HEK293 (cell line): ENCODE data around the gene CELF1.

Experiments
- CTCF ChIA-PET: fragments of 350-600 bp; formaldehyde crosslinking; extraction: SDS; loops from one replicate; lab custom pipeline; 2021; ENCODE audit warnings: antibody characterized with exemption; lab: Yijun Ruan, JAX
- POLR2A ChIA-PET: fragments of 300-600 bp; formaldehyde crosslinking; extraction: SDS; loops from one replicate; lab custom pipeline; 2020; ENCODE audit warnings: antibody characterized with exemption, inconsistent platforms; lab: Yijun Ruan, JAX
- H3K27ac ChIP-seq: fragments of 200-500 bp; sonication (Bioruptor generic); 2 replicates; pipeline ENCODE4 v1.5.1; 2014; ENCODE audit warnings: low read depth, low read length, control low read depth, inconsistent platforms; ENCODE audit errors: extremely low read depth
- H3K36me3 ChIP-seq, 2 experiments: fragments of 200-500 bp in 1 of 2; sonication (Bioruptor generic) in 1 of 2; 1 replicate in 1 of 2; 2 replicates in 1 of 2; pipeline ENCODE4 v1.5.1; 2014 to 2017; ENCODE audit warnings: inconsistent platforms in 2 of 2, low read length in 2 of 2; ENCODE audit not compliant: control insufficient read depth in 2 of 2, insufficient read depth in 1 of 2
- H3K4me1 ChIP-seq: fragments of 200-500 bp; sonication (Bioruptor generic); 2 replicates; pipeline ENCODE4 v1.5.1; 2014; ENCODE audit warnings: mild to moderate bottlenecking, low read length, inconsistent platforms; ENCODE audit not compliant: control insufficient read depth, insufficient read depth
- H3K4me3 ChIP-seq: 2 replicates; pipeline ENCODE4 v1.5.1; 2011; ENCODE audit warnings: low read depth, mild to moderate bottlenecking, control low read depth, low read length, moderate library complexity
- H3K9me3 ChIP-seq: fragments of 200-500 bp; sonication (Bioruptor generic); 2 replicates; pipeline ENCODE4 v1.5.1; 2014; ENCODE audit warnings: low read depth, low read length, inconsistent platforms; ENCODE audit not compliant: control insufficient read depth, insufficient read depth
- IKZF3 ChIP-seq: fragments of 450-650 bp; IDR thresholded peaks from 2 replicates; pipeline ENCODE4 v1.5.0; 2018; ENCODE audit warnings: missing biosample characterization, mild to moderate bottlenecking, missing genetic modification characterization, moderate library complexity
- SCRT1 ChIP-seq: fragments of 450-650 bp; formaldehyde crosslinking; IDR thresholded peaks from 2 replicates; pipeline ENCODE4 v1.5.1; 2016; ENCODE audit warnings: missing biosample characterization, missing genetic modification characterization, borderline replicate concordance
- TSHZ1 ChIP-seq: fragments of 450-650 bp; formaldehyde crosslinking; IDR thresholded peaks from 2 replicates; pipeline ENCODE4 v1.5.1; 2016; ENCODE audit warnings: missing biosample characterization, missing genetic modification characterization, borderline replicate concordance
- ZNF121 ChIP-seq: fragments of 450-650 bp; formaldehyde crosslinking; IDR thresholded peaks from 2 replicates; pipeline ENCODE4 v1.5.1; 2016; ENCODE audit warnings: missing biosample characterization, missing genetic modification characterization
- ZNF16 ChIP-seq: fragments of 450-650 bp; formaldehyde crosslinking; IDR thresholded peaks from 2 replicates; pipeline ENCODE4 v1.5.1; 2016; ENCODE audit warnings: low read depth, missing biosample characterization, missing genetic modification characterization
- ZNF211 ChIP-seq: fragments of 450-650 bp; formaldehyde crosslinking; IDR thresholded peaks from 2 replicates; pipeline ENCODE4 v1.5.1; 2016; ENCODE audit warnings: low read depth, missing biosample characterization, missing genetic modification characterization
- ZNF214 ChIP-seq: fragments of 450-650 bp; formaldehyde crosslinking; IDR thresholded peaks from 2 replicates; pipeline ENCODE4 v1.5.1; 2017; ENCODE audit warnings: missing biosample characterization, mild to moderate bottlenecking, missing genetic modification characterization, borderline replicate concordance
- ZNF37A ChIP-seq: fragments of 450-650 bp; IDR thresholded peaks from 2 replicates; pipeline ENCODE4 v1.5.1; 2018; ENCODE audit warnings: missing biosample characterization, missing genetic modification characterization
- ZNF391 ChIP-seq: fragments of 450-650 bp; formaldehyde crosslinking; IDR thresholded peaks from 2 replicates; pipeline ENCODE4 v1.5.1; 2016; ENCODE audit warnings: low read depth, missing biosample characterization, missing genetic modification characterization, borderline replicate concordance
- ZNF645 ChIP-seq: fragments of 450-650 bp; formaldehyde crosslinking; IDR thresholded peaks from 2 replicates; pipeline ENCODE4; 2016; ENCODE audit warnings: missing biosample characterization, missing genetic modification characterization
- ZNF660 ChIP-seq: fragments of 450-650 bp; IDR thresholded peaks from 2 replicates; pipeline ENCODE4 v1.5.1; 2018; ENCODE audit warnings: missing biosample characterization, mild to moderate bottlenecking, missing genetic modification characterization
- ZNF776 ChIP-seq: fragments of 450-650 bp; formaldehyde crosslinking; IDR thresholded peaks from 2 replicates; pipeline ENCODE4 v1.5.0; 2017; ENCODE audit warnings: missing biosample characterization, missing genetic modification characterization, borderline replicate concordance
- TF ChIP-seq, protein P1 (sequence below): fragments of 450-650 bp; formaldehyde crosslinking; IDR thresholded peaks from 2 replicates; pipeline ENCODE4 v1.5.1; 2016; ENCODE audit warnings: missing biosample characterization, missing genetic modification characterization
- TF ChIP-seq, protein P2 (sequence below): fragments of 450-650 bp; formaldehyde crosslinking; IDR thresholded peaks from 2 replicates; pipeline ENCODE4 v1.5.1; 2016; ENCODE audit warnings: missing biosample characterization, missing genetic modification characterization, low read depth

Gene CELF1

DNA sequence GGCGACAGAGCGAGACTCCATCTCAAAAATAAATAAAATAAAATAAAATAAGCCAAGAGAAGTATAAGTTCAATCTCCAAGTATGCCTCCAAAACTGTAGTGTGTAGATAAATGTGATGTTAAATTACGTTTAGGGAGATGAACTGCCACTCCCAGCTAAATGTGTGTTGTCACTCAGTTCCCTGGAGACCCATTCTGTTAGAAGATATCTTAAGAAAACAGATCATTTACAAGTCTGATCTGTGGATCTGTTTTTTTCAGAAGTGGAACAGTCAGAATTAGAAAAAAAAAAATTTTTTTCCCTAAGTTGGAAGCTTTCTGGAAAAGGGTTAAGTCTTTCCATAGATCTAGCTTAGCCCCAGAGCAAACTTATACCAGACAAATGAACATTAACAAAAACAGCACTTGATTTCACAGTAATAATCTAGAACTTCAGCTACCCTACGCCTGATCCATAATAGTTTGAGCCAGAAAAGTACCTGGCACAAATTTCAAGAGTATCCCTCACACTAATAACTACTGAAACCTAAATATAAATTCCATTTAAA lies 18.2 kb downstream of the CELF1 start (continued):
- TF ChIP-seq TSHZ1 (tag by site-specific recombination) (no peak), ZNF776 (tag by site-specific recombination) (no peak), ZNF645 (no peak), ZNF391 (tag by site-specific recombination) (no peak), ZNF214 (tag by site-specific recombination) (no peak), ZNF37A (no peak), IKZF3 (tag by site-specific recombination) (peak; percentile 47), ZNF660 (tag by site-specific recombination) (no peak)
- TF ChIP-seq, protein P1, sequence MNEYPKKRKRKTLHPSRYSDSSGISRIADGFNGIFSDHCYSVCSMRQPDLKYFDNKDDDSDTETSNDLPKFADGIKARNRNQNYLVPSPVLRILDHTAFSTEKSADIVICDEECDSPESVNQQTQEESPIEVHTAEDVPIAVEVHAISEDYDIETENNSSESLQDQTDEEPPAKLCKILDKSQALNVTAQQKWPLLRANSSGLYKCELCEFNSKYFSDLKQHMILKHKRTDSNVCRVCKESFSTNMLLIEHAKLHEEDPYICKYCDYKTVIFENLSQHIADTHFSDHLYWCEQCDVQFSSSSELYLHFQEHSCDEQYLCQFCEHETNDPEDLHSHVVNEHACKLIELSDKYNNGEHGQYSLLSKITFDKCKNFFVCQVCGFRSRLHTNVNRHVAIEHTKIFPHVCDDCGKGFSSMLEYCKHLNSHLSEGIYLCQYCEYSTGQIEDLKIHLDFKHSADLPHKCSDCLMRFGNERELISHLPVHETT (tag by site-specific recombination): no peak
- TF ChIP-seq, protein P2, sequence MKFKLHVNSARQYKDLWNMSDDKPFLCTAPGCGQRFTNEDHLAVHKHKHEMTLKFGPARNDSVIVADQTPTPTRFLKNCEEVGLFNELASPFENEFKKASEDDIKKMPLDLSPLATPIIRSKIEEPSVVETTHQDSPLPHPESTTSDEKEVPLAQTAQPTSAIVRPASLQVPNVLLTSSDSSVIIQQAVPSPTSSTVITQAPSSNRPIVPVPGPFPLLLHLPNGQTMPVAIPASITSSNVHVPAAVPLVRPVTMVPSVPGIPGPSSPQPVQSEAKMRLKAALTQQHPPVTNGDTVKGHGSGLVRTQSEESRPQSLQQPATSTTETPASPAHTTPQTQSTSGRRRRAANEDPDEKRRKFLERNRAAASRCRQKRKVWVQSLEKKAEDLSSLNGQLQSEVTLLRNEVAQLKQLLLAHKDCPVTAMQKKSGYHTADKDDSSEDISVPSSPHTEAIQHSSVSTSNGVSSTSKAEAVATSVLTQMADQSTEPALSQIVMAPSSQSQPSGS (tag by site-specific recombination): no peak

DNA sequence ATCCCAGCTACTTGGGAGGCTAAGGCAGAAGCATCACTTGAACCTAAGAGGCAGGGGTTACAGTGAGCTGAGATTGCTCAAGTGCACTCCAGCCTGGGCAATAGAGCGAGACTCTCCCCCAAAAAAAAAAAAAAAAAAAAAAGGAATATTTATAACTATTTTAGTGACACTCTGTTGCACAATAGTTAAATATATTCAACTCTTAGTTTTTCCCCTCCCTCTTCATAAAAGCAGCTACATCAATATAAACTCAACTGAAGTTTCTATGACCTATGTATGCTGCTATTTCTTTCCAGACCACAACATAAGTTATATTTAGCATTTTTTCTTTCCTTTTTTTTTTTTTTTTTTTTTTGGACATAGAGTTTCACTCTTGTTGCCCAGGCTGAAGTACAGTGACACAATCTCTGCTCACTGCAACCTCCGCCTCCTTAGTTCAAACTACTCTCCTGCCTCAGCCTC lies 19.2 kb downstream of the CELF1 start:
- H3K4me1 ChIP-seq: peaks cover 6% of the 10 kb centered on the region
- TF ChIP-seq SCRT1 (no peak), ZNF121 (tag by site-specific recombination) (0 out of 2 replicates have a peak, but pooled peaks have one; percentile 13), ZNF16 (tag by site-specific recombination) (no peak)
- TF ChIP-seq, all 188 proteins: peak for 1
- Histone ChIP-seq H3K36me3 (peaks cover 0 to 4% of the 10 kb centered on the region in 2 experiments; a peak in 2 of 3 replicates), H3K27ac (no peak overlapping the region), H3K9me3 (no peaks in the 10 kb centered on the region), H3K4me3 (no peak overlapping the region)
- CTCF ChIA-PET: no interaction called here
- POLR2A ChIA-PET: interaction anchor here (0.6 to 1.4 kb wide), 5 partner anchors 18 to 310 kb away, joined by 3 to 7 read pairs (median 4); no protein-coding TSS in a partner anchor

DNA sequence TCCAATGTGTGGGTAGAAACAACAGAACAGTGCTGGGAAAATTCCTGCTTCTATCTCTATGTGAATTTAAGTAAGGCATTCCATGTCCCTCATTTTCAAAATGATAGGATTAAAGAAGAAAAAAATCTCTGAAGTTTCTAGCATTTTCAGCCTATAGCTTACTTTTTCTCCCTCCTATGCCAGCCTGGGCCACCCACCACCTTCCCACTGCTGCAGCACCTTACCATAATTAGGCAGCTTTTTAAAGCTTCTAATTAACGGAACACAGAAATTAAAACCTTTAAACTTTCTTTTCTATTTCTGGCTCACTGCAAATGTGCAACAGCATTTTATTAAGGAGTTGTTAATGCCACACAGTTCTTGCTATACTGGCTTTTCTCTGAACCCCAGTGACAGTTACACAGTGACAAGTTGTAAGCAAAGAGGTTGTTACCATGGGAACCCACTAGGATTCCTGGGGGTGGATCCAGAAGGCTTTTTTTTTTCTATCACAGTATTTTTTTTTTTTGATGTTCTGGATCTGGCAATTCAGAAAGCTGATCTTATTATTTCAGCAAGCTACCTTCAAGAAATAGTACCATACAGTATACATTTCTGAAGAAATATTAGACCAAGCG lies 20.2 kb downstream of the CELF1 start:
- Histone ChIP-seq H3K9me3 (no peaks in the 10 kb centered on the region), H3K4me1 (peaks cover 5% of the 10 kb centered on the region), H3K27ac (no peak overlapping the region), H3K36me3 (peaks cover 0 to 4% of the 10 kb centered on the region in 2 experiments; a peak in 2 of 3 replicates), H3K4me3 (no peak overlapping the region)
- no peak for TF ChIP-seq ZNF211 (tag by site-specific recombination)
- POLR2A ChIA-PET: interaction anchor here (0.6 to 1.6 kb wide), 3 partner anchors 41 to 339 kb away, joined by 3 to 4 read pairs (median 4); no protein-coding TSS in a partner anchor
- CTCF ChIA-PET: interaction anchor here (0.6 kb wide), 1 partner anchor 45 kb away, joined by 6 read pairs; no protein-coding TSS in a partner anchor
